ENCODE data around the gene GARIN5B. TPM values are rescaled to one million over a fixed set of nuclear protein-coding genes. Genes with fewer than 3 reads are reported as not detected.

GARIN5B gene
- total RNA-seq, 1 donor from 2014 or later, result not detected

- no peak for DNase-seq (ENCODE audit: low read depth)
- no peak for TF ChIP-seq CTCF (IDR thresholded peaks at IDR 0.05; ENCODE audit: insufficient read depth, low read length, poor library complexity, severe bottlenecking)
- H3K4me3 ChIP-seq (ENCODE audit: low read depth, low read length), result no peak overlapping the region
- H3K27me3 ChIP-seq (ENCODE audit: control insufficient read depth, insufficient read depth, low read length), result peaks cover 2% of the 10 kb centered on the region
- H3K36me3 ChIP-seq (ENCODE audit: control insufficient read depth, insufficient read depth, low read length), result no peaks in the 10 kb centered on the region
Observed at GRCh38 chr19:55314396-55314795, 48.7 kb downstream of the GARIN5B start.

- TF ChIP-seq CTCF (IDR thresholded peaks at IDR 0.05; ENCODE audit: insufficient read depth, low read length, poor library complexity, severe bottlenecking), result no peak
- no peak for DNase-seq (ENCODE audit: low read depth)
- no peak overlapping the region for H3K4me3 ChIP-seq (ENCODE audit: low read depth, low read length)
- no peaks in the 10 kb centered on the region for H3K36me3 ChIP-seq (ENCODE audit: control insufficient read depth, insufficient read depth, low read length)
- H3K27me3 ChIP-seq (ENCODE audit: control insufficient read depth, insufficient read depth, low read length), result peaks cover 2% of the 10 kb centered on the region
Observed at GRCh38 chr19:55312621-55313512, 50.2 kb downstream of the GARIN5B start.

- Histone ChIP-seq H3K4me3 (ENCODE audit: low read depth, low read length) (no peak overlapping the region), H3K36me3 (ENCODE audit: control insufficient read depth, insufficient read depth, low read length) (no peaks in the 10 kb centered on the region), H3K27me3 (ENCODE audit: control insufficient read depth, insufficient read depth, low read length) (peaks cover 2% of the 10 kb centered on the region)
- no peak for DNase-seq (ENCODE audit: low read depth)
- TF ChIP-seq CTCF (IDR thresholded peaks at IDR 0.05; ENCODE audit: insufficient read depth, low read length, poor library complexity, severe bottlenecking), result no peak
Observed at GRCh38 chr19:55311797-55312196, 51.3 kb downstream of the GARIN5B start.

GRCh38 chr19:55311397-55311796 is 51.7 kb downstream of the GARIN5B start:
- TF ChIP-seq CTCF (IDR thresholded peaks at IDR 0.05; ENCODE audit: insufficient read depth, low read length, poor library complexity, severe bottlenecking), result no peak
- no peak overlapping the region for H3K4me3 ChIP-seq (ENCODE audit: low read depth, low read length)
- DNase-seq (ENCODE audit: low read depth), result no peak

GRCh38 chr19:55310498-55310897 is 52.6 kb downstream of the GARIN5B start:
- H3K36me3 ChIP-seq (ENCODE audit: control insufficient read depth, insufficient read depth, low read length), result peaks cover 2% of the 10 kb centered on the region
- DNase-seq (ENCODE audit: low read depth), result no peak
- peaks cover 2% of the 10 kb centered on the region for H3K27me3 ChIP-seq (ENCODE audit: control insufficient read depth, insufficient read depth, low read length)
- H3K4me3 ChIP-seq (ENCODE audit: low read depth, low read length), result no peak overlapping the region
- TF ChIP-seq CTCF (IDR thresholded peaks at IDR 0.05; ENCODE audit: insufficient read depth, low read length, poor library complexity, severe bottlenecking), result no peak

More at GRCh38 chr19:55311397-55311796, 51.7 kb downstream of the GARIN5B start:
- H3K27me3 ChIP-seq (ENCODE audit: control insufficient read depth, insufficient read depth, low read length), result peaks cover 2% of the 10 kb centered on the region
- H3K36me3 ChIP-seq (ENCODE audit: control insufficient read depth, insufficient read depth, low read length), result no peaks in the 10 kb centered on the region
